Fibroblast of mammary gland (primary cell): ENCODE data around the gene SLC39A8.

Experiments
- DNase-seq: peaks from one replicate; pipeline ENCODE4 v3.0.0-alpha.2; 2010; ENCODE audit warnings: low read depth
- H3K4me3 ChIP-seq: 2 replicates; pipeline ENCODE4 v1.5.1; 2011; ENCODE audit warnings: low read depth, mild to moderate bottlenecking, low read length, moderate library complexity; ENCODE audit not compliant: control insufficient read depth
- CTCF ChIP-seq: conservative IDR thresholded peaks from 2 replicates; pipeline ENCODE4 v1.5.1; 2011; ENCODE audit warnings: low read depth, low read length, inconsistent platforms; ENCODE audit not compliant: control insufficient read depth, insufficient read depth

SLC39A8 gene

GRCh38 chr4:102217345-102217744 lies 127.9 kb downstream of the SLC39A8 start:
- no peak overlapping the region for H3K4me3 ChIP-seq
- DNase-seq = no peak
- TF ChIP-seq CTCF = no peak

- no peak overlapping the region for H3K4me3 ChIP-seq
- no peak for TF ChIP-seq CTCF
- DNase-seq = no peak
These were observed 128.6 kb downstream of the SLC39A8 start for GRCh38 chr4:102216666-102217065.

- DNase-seq = no peak
- TF ChIP-seq CTCF = no peak
- no peak overlapping the region for H3K4me3 ChIP-seq
These were observed 132.3 kb downstream of the SLC39A8 start for GRCh38 chr4:102213031-102213430.
